Testis (tissue), 3 donors: ENCODE data around the gene NEK8. TPM values are rescaled to one million over a fixed set of nuclear protein-coding genes. Genes with fewer than 3 reads are reported as not detected.

ENCODE experiments used
- DNase-seq: peaks from one replicate; pipeline ENCODE4 v3.0.0-alpha.2; 2019
- H3K27ac ChIP-seq, 2 donors: fragments of 200-600 bp; sonication (generic); one replicate each; pipeline ENCODE4 v1.5.1; 2019
- H3K27me3 ChIP-seq: fragments of 200-600 bp; sonication (generic); one replicate; pipeline ENCODE4 v1.5.1; 2019
- H3K36me3 ChIP-seq: fragments of 200-600 bp; sonication (generic); one replicate; pipeline ENCODE4 v1.5.1; 2017; ENCODE audit warnings: low read depth; ENCODE audit errors: missing control alignments
- H3K4me1 ChIP-seq: fragments of 200-600 bp; sonication (generic); one replicate; pipeline ENCODE4 v1.5.1; 2019
- H3K4me3 ChIP-seq, 2 donors: fragments of 200-600 bp; sonication (generic); one replicate each; pipeline ENCODE4 v1.5.1; 2017 to 2019
- H3K9me3 ChIP-seq: fragments of 200-600 bp; sonication (generic); one replicate; pipeline ENCODE4 v1.5.1; 2017
- POLR2A ChIP-seq: fragments of 450-650 bp; IDR thresholded peaks from one replicate; pipeline ENCODE4 v1.6.1; 2017; ENCODE audit warnings: antibody characterized with exemption, mild to moderate bottlenecking, moderate library complexity
- WGBS, 2 donors: methylation state at CpG; one replicate each; pipeline ENCODE4 v1.1.5; 2018; 5-methylcytosine and 5-hydroxymethylcytosine counted together
- intact Hi-C: fragments of 100-400 bp; cut with DNase I; formaldehyde crosslinking; loops from one replicate; pipeline ENCODE4 v1.15.1; 2023; ENCODE audit warnings: low total_unique reads
- polyA plus RNA-seq: library from polyadenylated mRNA; stranded (reverse); fragments of 350-450 nt; fragmentation: Illumina TruSeq; extraction: RNeasy Lipid Tissue Mini Kit (QIAGEN cat#74804); gene quantifications from one replicate; pipeline ENCODE4 v1.2.3, GENCODE V29; 2014; ENCODE audit warnings: low read depth, low replicate concordance; ENCODE audit not compliant: insufficient read depth
- total RNA-seq, 2 donors: library from RNA; depleted of rRNA; stranded (reverse); fragments of >200 nt; gene quantifications; one replicate each; pipeline ENCODE4 v1.2.3, GENCODE V29; 2016
- TF ChIP-seq, protein P1 (sequence below), 3 experiments: fragments of 450-650 bp in 2 of 3; fragments of 200-600 bp in 1 of 3; sonication (generic) in 1 of 3; IDR thresholded peaks; one replicate each; pipeline ENCODE4 v1.5.1; 2016 to 2019; ENCODE audit warnings: antibody characterized with exemption in 3 of 3, mild to moderate bottlenecking in 2 of 3, moderate library complexity in 1 of 3

NEK8 gene
- total and polyA plus RNA-seq, 3 donors from 2014 or later = 7.3 to 10.7 (median 10.1) TPM

DNA sequence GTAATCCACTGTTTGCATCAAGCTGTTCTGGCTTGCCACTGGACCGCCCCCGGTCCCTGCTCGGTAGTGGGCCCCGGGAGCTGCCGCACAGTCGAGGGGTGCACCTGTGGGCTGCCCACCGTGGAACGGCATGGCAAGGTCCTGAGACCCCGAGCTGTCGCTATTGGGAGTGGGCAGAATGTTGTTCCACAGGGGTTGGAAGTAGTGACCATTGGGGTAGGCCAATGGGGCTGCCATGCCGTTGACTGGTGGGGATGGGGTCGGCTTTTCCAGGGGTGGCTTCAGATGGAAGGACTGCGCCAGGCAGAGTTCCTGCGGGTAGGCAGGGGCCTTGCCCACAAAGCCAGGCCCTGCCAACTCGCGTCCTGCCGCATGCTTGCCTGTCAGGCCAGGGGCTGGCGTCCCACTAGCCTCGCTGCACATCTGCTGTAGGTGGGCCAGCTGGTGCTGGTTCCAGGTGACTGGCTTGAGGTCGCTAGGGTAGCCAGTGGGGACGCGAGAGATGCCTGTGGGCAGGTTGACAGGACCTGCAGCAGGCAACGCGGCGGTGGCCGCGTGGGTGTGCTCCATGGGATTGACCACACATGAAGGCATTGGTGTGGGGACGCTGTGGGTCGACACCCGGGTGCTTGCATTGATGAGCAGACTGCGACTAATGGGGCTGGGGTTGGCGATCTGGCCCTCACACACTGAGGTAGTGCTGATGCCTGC is 30.0 kb downstream of the NEK8 start:
- DNase-seq = no peak
- Histone ChIP-seq H3K27me3 (no peaks in the 10 kb centered on the region), H3K27ac (no peak overlapping the region), H3K4me1 (peaks cover 6% of the 10 kb centered on the region), H3K9me3 (no peaks in the 10 kb centered on the region), H3K4me3 (no peak overlapping the region), H3K36me3 (no peaks in the 10 kb centered on the region)
- no peak for TF ChIP-seq POLR2A
- TF ChIP-seq, protein P1, sequence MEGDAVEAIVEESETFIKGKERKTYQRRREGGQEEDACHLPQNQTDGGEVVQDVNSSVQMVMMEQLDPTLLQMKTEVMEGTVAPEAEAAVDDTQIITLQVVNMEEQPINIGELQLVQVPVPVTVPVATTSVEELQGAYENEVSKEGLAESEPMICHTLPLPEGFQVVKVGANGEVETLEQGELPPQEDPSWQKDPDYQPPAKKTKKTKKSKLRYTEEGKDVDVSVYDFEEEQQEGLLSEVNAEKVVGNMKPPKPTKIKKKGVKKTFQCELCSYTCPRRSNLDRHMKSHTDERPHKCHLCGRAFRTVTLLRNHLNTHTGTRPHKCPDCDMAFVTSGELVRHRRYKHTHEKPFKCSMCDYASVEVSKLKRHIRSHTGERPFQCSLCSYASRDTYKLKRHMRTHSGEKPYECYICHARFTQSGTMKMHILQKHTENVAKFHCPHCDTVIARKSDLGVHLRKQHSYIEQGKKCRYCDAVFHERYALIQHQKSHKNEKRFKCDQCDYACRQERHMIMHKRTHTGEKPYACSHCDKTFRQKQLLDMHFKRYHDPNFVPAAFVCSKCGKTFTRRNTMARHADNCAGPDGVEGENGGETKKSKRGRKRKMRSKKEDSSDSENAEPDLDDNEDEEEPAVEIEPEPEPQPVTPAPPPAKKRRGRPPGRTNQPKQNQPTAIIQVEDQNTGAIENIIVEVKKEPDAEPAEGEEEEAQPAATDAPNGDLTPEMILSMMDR (IDR thresholded peaks at IDR 0.05) = no peak
- intact Hi-C loops = loop anchor here (10.0 kb wide), 1 partner anchor 156 kb away; no protein-coding TSS in a partner anchor
- 94 to 96% methylated on average over 32 of the region's 32 CpGs for WGBS, 2 donors

DNA sequence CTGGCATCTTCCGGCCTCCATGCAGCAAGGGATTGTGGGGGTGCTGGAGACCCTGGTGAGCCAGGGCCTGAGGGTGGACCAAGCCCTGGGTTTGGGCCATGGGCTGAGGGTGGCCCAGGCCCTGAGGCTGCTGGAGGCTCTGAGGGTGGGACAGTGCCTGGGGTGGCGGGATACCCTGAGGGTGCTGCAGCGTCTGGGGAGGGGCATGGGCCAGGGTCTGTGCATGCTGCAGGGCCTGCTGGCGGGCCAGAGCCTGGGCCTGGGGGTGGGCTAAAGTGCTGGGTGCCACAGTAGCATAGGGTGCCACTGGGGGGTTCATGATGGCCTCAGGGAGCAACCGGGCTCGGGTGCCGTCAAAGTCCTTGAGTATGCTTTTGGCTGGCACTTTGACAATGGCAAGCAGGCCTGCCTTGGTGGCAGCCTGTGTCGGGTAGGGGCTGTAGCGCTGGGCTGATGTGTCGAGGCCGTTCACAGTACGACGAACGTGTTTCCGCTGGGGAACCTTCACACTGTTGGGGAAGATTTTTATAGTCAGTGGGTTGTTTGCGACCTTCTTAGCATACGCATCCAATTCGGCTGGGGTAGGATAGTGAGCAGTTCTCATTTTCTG is 30.8 kb downstream of the NEK8 start:
- no peaks in the 10 kb centered on the region for H3K36me3 ChIP-seq
- H3K4me1 ChIP-seq = peaks cover 7% of the 10 kb centered on the region
- 88 to 92% methylated on average over 11 to 18 of the region's 18 CpGs for WGBS, 2 donors
- H3K27ac ChIP-seq = no peak overlapping the region
- H3K27me3 ChIP-seq = no peaks in the 10 kb centered on the region
- TF ChIP-seq, protein P1 (IDR thresholded peaks at IDR 0.05) = no peak
- TF ChIP-seq POLR2A = no peak
- no peaks in the 10 kb centered on the region for H3K9me3 ChIP-seq
- H3K4me3 ChIP-seq = no peak overlapping the region
- intact Hi-C loops = loop anchor here (10.0 kb wide), 1 partner anchor 155 kb away; no protein-coding TSS in a partner anchor
- no peak for DNase-seq

DNA sequence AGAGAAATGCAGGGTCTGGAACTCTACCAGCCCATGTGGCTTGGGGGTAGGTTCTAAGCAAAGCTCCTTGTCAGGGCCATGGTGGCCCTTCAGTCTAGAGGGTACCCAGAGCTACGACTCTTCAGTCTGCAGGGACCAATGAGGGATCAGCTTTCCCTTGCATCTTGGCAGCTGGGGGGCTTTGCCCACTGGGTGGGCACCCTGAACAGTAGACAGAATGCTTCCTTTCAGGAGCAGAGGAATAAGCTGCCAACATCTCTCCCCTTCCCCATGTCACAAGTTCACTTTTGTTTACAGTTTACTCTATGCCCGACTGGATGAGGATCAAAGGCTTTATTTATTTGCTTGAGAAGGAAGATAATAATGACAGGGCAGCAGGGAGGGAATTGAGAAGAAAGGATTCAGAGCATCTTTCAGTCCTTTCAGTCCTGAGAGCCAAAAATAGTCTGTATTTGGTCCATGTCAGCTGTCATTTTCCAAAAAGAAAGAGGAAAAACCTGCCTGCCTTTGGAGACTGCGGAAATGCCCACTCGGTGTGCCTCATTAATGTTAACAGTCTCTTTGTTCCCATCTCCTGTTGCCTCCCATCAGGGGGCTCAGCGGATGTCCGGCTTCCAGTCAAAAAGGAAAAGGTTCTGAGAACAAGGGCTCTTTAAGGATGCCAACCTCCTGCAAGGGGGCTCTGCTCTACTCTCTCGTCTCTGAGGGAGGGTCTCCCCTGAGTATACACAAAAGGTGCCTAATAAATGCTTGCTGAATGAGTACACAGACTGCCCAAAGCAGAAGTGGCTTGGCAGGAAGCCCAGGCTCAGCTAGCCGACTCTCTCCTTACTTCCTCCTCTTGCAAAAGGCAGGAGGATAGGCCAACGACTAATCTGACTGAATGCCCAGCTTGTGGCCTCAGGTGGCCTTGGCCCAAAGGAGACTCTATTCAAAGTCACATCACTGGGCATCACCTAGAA is 32.3 kb downstream of the NEK8 start:
- no peak overlapping the region for H3K4me3 ChIP-seq
- intact Hi-C loops = no loop called here
- 52 to 56% methylated on average over 9 of the region's 9 CpGs for whole genome bisulfite sequencing, 2 donors
- H3K27me3 ChIP-seq = no peaks in the 10 kb centered on the region
- DNase-seq = no peak
- peaks cover 7% of the 10 kb centered on the region for H3K4me1 ChIP-seq
- no peaks in the 10 kb centered on the region for H3K9me3 ChIP-seq
- TF ChIP-seq, protein P1 (IDR thresholded peaks at IDR 0.05) = no peak
- TF ChIP-seq POLR2A = no peak
- H3K27ac ChIP-seq = no peak overlapping the region
- no peaks in the 10 kb centered on the region for H3K36me3 ChIP-seq

DNA sequence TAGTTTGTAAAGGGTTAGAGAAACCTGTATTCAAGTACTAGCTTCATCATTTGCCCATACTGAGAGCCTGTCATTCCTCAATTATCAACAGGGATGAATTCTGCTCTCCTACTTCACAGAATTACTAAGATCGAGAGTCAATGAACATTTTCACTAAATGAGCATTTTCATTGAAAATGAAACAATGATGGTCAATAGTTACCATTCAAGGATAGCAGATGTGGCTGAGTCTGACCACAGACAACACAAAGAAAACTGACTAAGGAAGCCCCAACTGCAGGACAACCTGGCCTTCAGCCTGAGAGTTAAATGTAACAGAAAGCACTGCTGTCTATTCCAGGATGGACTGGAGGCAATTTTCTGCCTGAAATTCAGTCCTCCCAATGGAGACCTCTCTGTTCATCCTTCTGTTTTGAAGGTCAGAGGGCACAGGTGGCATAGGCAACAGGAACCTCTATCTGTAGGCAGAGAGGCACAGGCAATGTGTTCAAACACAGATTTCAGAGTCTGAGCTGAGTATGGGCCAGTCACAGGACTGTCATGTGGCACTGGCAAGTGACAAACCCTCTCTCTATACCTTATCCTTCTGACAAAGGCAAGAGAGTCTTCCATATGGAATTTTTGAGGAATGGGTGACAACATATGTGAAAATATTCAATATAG is 34.7 kb downstream of the NEK8 start:
- H3K27me3 ChIP-seq = no peaks in the 10 kb centered on the region
- no peak overlapping the region for H3K27ac ChIP-seq
- TF ChIP-seq POLR2A = no peak
- TF ChIP-seq, protein P1 (IDR thresholded peaks at IDR 0.05) = no peak
- intact Hi-C loops = no loop called here
- H3K4me3 ChIP-seq = no peak overlapping the region
- H3K36me3 ChIP-seq = no peaks in the 10 kb centered on the region
- WGBS, 2 donors = 55 to 59% methylated on average over 1 of the region's 1 CpG
- no peaks in the 10 kb centered on the region for H3K9me3 ChIP-seq
- no peak for DNase-seq
- peaks cover 7% of the 10 kb centered on the region for H3K4me1 ChIP-seq
